Measurements from ENCODE around the gene TFF2.

The TFF2 gene

GRCh38 chr21:42308161-42308913, 42.5 kb downstream of the TFF2 start:
- no peak for TF ChIP-seq CTCF (IDR thresholded peaks at IDR 0.05; ENCODE audit: low read depth, low read length)
- DNase-seq (ENCODE audit: extremely low read depth, low read depth): no peak

GRCh38 chr21:42307106-42307505, 43.7 kb downstream of the TFF2 start:
- no peak for TF ChIP-seq CTCF (IDR thresholded peaks at IDR 0.05; ENCODE audit: low read depth, low read length)
- no peak for DNase-seq (ENCODE audit: extremely low read depth, low read depth)

GRCh38 chr21:42306366-42307035, 44.3 kb downstream of the TFF2 start:
- TF ChIP-seq CTCF (IDR thresholded peaks at IDR 0.05; ENCODE audit: low read depth, low read length): no peak
- no peak for DNase-seq (ENCODE audit: extremely low read depth, low read depth)

GRCh38 chr21:42305707-42306147, 45.1 kb downstream of the TFF2 start:
- TF ChIP-seq CTCF (IDR thresholded peaks at IDR 0.05; ENCODE audit: low read depth, low read length): no peak
- DNase-seq (ENCODE audit: extremely low read depth, low read depth): no peak

- no peak for TF ChIP-seq CTCF (IDR thresholded peaks at IDR 0.05; ENCODE audit: low read depth, low read length)
- no peak for DNase-seq (ENCODE audit: extremely low read depth, low read depth)
These were observed 46.0 kb downstream of the TFF2 start for GRCh38 chr21:42304556-42305454.

- no peak for DNase-seq (ENCODE audit: extremely low read depth, low read depth)
- TF ChIP-seq CTCF (IDR thresholded peaks at IDR 0.05; ENCODE audit: low read depth, low read length): no peak
These were observed 47.4 kb downstream of the TFF2 start for GRCh38 chr21:42303443-42303842.
